ENCODE results near the gene LRRC47. TPM values are rescaled to one million over a fixed set of nuclear protein-coding genes. Genes with fewer than 3 reads are reported as not detected.

Gene LRRC47
- total RNA-seq, 1 donor from 2014 or later = 32.5 TPM

GRCh38 chr1:3774946-3775489 lies 21.3 kb downstream of the LRRC47 start:
- intact Hi-C loops (cut with DNase I) = no loop called here
- ATAC-seq = peak; percentile 1
- no peak for DNase-seq (ENCODE audit: low spot score)

GRCh38 chr1:3774276-3774945 lies 21.9 kb downstream of the LRRC47 start:
- DNase-seq (ENCODE audit: low spot score) (no peak), ATAC-seq (no peak)
- intact Hi-C loops (cut with DNase I) = no loop called here

- intact Hi-C loops (cut with DNase I) = no loop called here
- ATAC-seq (no peak), DNase-seq (ENCODE audit: low spot score) (no peak)
Measured at GRCh38 chr1:3773572-3774275, 22.6 kb downstream of the LRRC47 start.

- ATAC-seq (peak; percentile 1), DNase-seq (ENCODE audit: low spot score) (no peak)
- intact Hi-C loops (cut with DNase I) = no loop called here
Measured at GRCh38 chr1:3772715-3773571, 23.4 kb downstream of the LRRC47 start, which contains the start of gene SMIM1. TSS of gene SMIM1 (plus strand) at chr1:3772749. CDS start at chr1:3775374, 2,625 bp downstream.

- intact Hi-C loops (cut with DNase I) = no loop called here
- DNase-seq (ENCODE audit: low spot score) (peak; percentile 95), ATAC-seq (peak; percentile 84)
Measured at GRCh38 chr1:3772027-3772714, 24.1 kb downstream of the LRRC47 start.

- intact Hi-C loops (cut with DNase I) = no loop called here
- no peak for DNase-seq (ENCODE audit: low spot score)
- ATAC-seq = no peak
Measured at GRCh38 chr1:3771108-3772026, 24.9 kb downstream of the LRRC47 start.

- intact Hi-C loops (cut with DNase I) = no loop called here
- DNase-seq (ENCODE audit: low spot score) (no peak), ATAC-seq (no peak)
Measured at GRCh38 chr1:3770047-3770765, 26.1 kb downstream of the LRRC47 start.

- ATAC-seq (no peak), DNase-seq (ENCODE audit: low spot score) (no peak)
- intact Hi-C loops (cut with DNase I) = no loop called here
Measured at GRCh38 chr1:3768811-3769390, 27.4 kb downstream of the LRRC47 start.

GRCh38 chr1:3767328-3767925 lies 28.9 kb downstream of the LRRC47 start:
- intact Hi-C loops (cut with DNase I) = no loop called here
- no peak for DNase-seq (ENCODE audit: low spot score)
- no peak for ATAC-seq

GRCh38 chr1:3763351-3764125 lies 32.8 kb downstream of the LRRC47 start:
- intact Hi-C loops (cut with DNase I) = no loop called here
- DNase-seq (ENCODE audit: low spot score) = no peak
- ATAC-seq = no peak

- DNase-seq (ENCODE audit: low spot score) (no peak), ATAC-seq (no peak)
- intact Hi-C loops (cut with DNase I) = no loop called here
Measured at GRCh38 chr1:3762873-3763228, 33.4 kb downstream of the LRRC47 start.

- no peak for ATAC-seq
- intact Hi-C loops (cut with DNase I) = no loop called here
- no peak for DNase-seq (ENCODE audit: low spot score)
Measured at GRCh38 chr1:3762151-3762872, 34.0 kb downstream of the LRRC47 start.

GRCh38 chr1:3761296-3762010 lies 34.8 kb downstream of the LRRC47 start:
- DNase-seq (ENCODE audit: low spot score) = no peak
- no peak for ATAC-seq
- intact Hi-C loops (cut with DNase I) = no loop called here

GRCh38 chr1:3759796-3760195 lies 36.5 kb downstream of the LRRC47 start:
- DNase-seq (ENCODE audit: low spot score) = no peak
- intact Hi-C loops (cut with DNase I) = no loop called here
- ATAC-seq = no peak

GRCh38 chr1:3759164-3759563 lies 37.1 kb downstream of the LRRC47 start:
- intact Hi-C loops (cut with DNase I) = no loop called here
- no peak for ATAC-seq
- no peak for DNase-seq (ENCODE audit: low spot score)
